ENCODE results near the gene TRAF7.

The TRAF7 gene

DNA sequence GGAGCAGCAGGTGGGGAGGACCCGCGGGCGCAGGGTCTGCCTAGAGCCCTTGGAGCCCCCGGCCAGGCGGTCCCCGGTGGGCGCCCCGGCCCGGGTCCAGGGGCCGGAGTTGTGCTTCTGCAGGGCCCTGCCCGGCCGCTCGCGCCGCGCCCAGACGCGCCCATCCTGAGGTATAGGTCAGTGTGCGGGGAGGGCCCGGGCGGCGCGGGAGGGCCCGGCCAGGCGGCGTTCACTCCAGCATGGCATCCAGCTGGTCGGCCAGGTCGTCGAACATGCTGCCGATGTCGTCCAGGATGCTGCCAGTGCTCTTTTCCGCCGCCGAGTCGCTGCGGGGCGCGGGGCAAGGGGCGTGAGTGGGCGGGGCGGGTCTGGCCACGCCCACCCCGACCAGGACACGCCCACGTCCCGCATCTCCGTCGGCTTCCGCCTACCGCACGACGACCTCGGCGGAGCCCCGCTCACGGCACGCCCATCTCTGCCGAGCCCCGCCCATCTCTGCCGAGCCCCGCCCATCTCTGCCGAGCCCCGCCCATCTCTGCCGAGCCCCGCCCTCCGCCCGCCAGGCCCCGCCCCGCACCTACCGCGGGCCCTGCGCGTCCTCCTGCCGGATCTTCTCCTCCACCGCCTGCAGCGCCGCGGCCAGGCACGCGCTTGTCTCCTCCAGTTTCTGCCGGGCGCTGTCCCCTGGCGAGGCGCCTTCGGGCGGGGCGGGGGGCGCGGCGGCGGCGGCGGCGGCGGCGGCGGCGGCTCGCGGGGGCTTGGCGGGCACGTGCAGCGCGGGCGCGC, 22.9 kb downstream of the TRAF7 start:
- H3K79me2 ChIP-seq (ENCODE audit: low read length): no peaks in the 10 kb centered on the region
- H4K20me1 ChIP-seq (ENCODE audit: insufficient read depth, low read length): no peaks in the 10 kb centered on the region
- H3K9me3 ChIP-seq (replicated peaks; ENCODE audit: insufficient read depth, low read length): no peaks in the 10 kb centered on the region
- H3K4me2 ChIP-seq (ENCODE audit: low read depth, low read length): no peak overlapping the region
- no peak overlapping the region for H3K4me3 ChIP-seq (ENCODE audit: low read length)
- TF ChIP-seq, protein P1, sequence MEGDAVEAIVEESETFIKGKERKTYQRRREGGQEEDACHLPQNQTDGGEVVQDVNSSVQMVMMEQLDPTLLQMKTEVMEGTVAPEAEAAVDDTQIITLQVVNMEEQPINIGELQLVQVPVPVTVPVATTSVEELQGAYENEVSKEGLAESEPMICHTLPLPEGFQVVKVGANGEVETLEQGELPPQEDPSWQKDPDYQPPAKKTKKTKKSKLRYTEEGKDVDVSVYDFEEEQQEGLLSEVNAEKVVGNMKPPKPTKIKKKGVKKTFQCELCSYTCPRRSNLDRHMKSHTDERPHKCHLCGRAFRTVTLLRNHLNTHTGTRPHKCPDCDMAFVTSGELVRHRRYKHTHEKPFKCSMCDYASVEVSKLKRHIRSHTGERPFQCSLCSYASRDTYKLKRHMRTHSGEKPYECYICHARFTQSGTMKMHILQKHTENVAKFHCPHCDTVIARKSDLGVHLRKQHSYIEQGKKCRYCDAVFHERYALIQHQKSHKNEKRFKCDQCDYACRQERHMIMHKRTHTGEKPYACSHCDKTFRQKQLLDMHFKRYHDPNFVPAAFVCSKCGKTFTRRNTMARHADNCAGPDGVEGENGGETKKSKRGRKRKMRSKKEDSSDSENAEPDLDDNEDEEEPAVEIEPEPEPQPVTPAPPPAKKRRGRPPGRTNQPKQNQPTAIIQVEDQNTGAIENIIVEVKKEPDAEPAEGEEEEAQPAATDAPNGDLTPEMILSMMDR (IDR thresholded peaks at IDR 0.05; ENCODE audit: low read length): no peak
- TF ChIP-seq EZH2 (optimal IDR thresholded peaks at IDR 0.05; ENCODE audit: low read depth, low read length): no peak
- TF ChIP-seq EZH2phosphoT487 (IDR thresholded peaks at IDR 0.05; ENCODE audit: low read length): no peak
- no peaks in the 10 kb centered on the region for H3K4me1 ChIP-seq (ENCODE audit: low read length)
- DNase-seq: no peak
- H3F3A ChIP-seq (ENCODE audit: insufficient read depth, low read length): no peaks in the 10 kb centered on the region
- H3K9me2 ChIP-seq (replicated peaks; ENCODE audit: insufficient read depth, low read length): no peaks in the 10 kb centered on the region
- H3K27ac ChIP-seq (ENCODE audit: low read length): no peak overlapping the region
- no peak overlapping the region for H2AFZ ChIP-seq (ENCODE audit: low read length)
- H3K27me3 ChIP-seq (replicated peaks; ENCODE audit: insufficient read depth, low read length): no peaks in the 10 kb centered on the region
- no peak overlapping the region for H3K9ac ChIP-seq (ENCODE audit: low read length)
- no peaks in the 10 kb centered on the region for H3K36me3 ChIP-seq (replicated peaks; ENCODE audit: insufficient read depth, low read length)

DNA sequence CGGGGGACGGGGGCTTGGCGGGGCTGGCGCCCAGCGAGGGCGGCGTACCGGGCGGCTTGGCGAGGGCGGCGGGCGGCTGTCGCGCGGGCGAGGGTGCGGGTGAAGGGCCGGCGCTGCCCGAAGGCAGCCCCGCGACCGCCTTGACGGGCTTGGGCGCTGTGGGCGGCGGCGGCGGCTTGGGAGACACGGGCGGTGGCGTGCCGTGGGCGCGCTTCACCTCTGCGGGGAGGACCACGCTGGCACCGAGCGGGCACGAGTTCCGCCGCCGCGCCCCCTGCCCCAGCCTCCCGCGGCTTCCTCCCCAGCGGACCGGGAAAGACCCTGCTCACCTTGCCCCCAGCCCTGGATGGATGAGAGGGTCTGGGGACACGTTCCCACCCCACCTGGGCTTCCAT, 23.5 kb downstream of the TRAF7 start:
- Histone ChIP-seq H3K4me1 (ENCODE audit: low read length) (no peaks in the 10 kb centered on the region), H4K20me1 (ENCODE audit: insufficient read depth, low read length) (no peaks in the 10 kb centered on the region), H3K27ac (ENCODE audit: low read length) (no peak overlapping the region), H3K4me3 (ENCODE audit: low read length) (no peak overlapping the region), H3K36me3 (replicated peaks; ENCODE audit: insufficient read depth, low read length) (no peaks in the 10 kb centered on the region), H3K9ac (ENCODE audit: low read length) (no peak overlapping the region), H3F3A (ENCODE audit: insufficient read depth, low read length) (no peaks in the 10 kb centered on the region), H2AFZ (ENCODE audit: low read length) (no peak overlapping the region), H3K79me2 (ENCODE audit: low read length) (no peaks in the 10 kb centered on the region), H3K9me3 (replicated peaks; ENCODE audit: insufficient read depth, low read length) (no peaks in the 10 kb centered on the region), H3K27me3 (replicated peaks; ENCODE audit: insufficient read depth, low read length) (no peaks in the 10 kb centered on the region), H3K9me2 (replicated peaks; ENCODE audit: insufficient read depth, low read length) (no peaks in the 10 kb centered on the region), H3K4me2 (ENCODE audit: low read depth, low read length) (no peak overlapping the region)
- no peak for DNase-seq
- TF ChIP-seq EZH2 (optimal IDR thresholded peaks at IDR 0.05; ENCODE audit: low read depth, low read length): no peak
- TF ChIP-seq EZH2phosphoT487 (IDR thresholded peaks at IDR 0.05; ENCODE audit: low read length): no peak
- TF ChIP-seq, protein P1 (IDR thresholded peaks at IDR 0.05; ENCODE audit: low read length): no peak

DNA sequence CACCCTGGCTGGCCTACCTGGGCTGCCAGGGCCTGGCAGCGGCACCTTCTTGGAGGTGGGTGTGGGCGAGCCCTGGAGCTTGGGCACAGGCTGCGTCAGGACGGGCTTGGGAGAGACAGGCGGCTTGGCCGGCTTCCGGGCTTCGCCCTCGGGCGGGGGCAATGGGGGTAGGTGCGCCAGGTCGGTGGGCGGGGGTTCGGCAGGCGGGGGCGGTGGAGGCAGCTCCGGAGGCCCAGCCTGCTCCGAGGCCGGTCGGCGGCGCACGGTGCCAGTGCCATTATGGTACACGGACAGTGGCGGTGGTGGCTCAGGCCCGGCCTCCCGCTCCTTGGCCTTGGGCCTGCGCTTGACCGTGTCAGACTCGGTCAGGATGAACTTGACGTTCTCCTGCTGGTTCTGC, 24.0 kb downstream of the TRAF7 start:
- Histone ChIP-seq H3K4me3 (ENCODE audit: low read length) (no peak overlapping the region), H4K20me1 (ENCODE audit: insufficient read depth, low read length) (no peaks in the 10 kb centered on the region), H2AFZ (ENCODE audit: low read length) (no peak overlapping the region), H3K79me2 (ENCODE audit: low read length) (no peaks in the 10 kb centered on the region), H3K27ac (ENCODE audit: low read length) (no peak overlapping the region), H3K4me2 (ENCODE audit: low read depth, low read length) (no peak overlapping the region), H3K36me3 (replicated peaks; ENCODE audit: insufficient read depth, low read length) (no peaks in the 10 kb centered on the region), H3K9me3 (replicated peaks; ENCODE audit: insufficient read depth, low read length) (no peaks in the 10 kb centered on the region), H3K27me3 (replicated peaks; ENCODE audit: insufficient read depth, low read length) (peaks cover 3% of the 10 kb centered on the region; the same call in 1 of the 2 replicates), H3K4me1 (ENCODE audit: low read length) (no peaks in the 10 kb centered on the region), H3K9ac (ENCODE audit: low read length) (no peak overlapping the region), H3K9me2 (replicated peaks; ENCODE audit: insufficient read depth, low read length) (no peaks in the 10 kb centered on the region), H3F3A (ENCODE audit: insufficient read depth, low read length) (no peaks in the 10 kb centered on the region)
- TF ChIP-seq EZH2 (optimal IDR thresholded peaks at IDR 0.05; ENCODE audit: low read depth, low read length): no peak
- TF ChIP-seq EZH2phosphoT487 (IDR thresholded peaks at IDR 0.05; ENCODE audit: low read length): no peak
- TF ChIP-seq, protein P1 (IDR thresholded peaks at IDR 0.05; ENCODE audit: low read length): no peak
- DNase-seq: no peak

Data from MM.1S (cell line).